ENCODE results near the gene UTS2B. TPM values are rescaled to one million over a fixed set of nuclear protein-coding genes. Genes with fewer than 3 reads are reported as not detected.

Gene UTS2B
- total RNA-seq, 1 donor from 2014 or later = 0.69 TPM

DNA sequence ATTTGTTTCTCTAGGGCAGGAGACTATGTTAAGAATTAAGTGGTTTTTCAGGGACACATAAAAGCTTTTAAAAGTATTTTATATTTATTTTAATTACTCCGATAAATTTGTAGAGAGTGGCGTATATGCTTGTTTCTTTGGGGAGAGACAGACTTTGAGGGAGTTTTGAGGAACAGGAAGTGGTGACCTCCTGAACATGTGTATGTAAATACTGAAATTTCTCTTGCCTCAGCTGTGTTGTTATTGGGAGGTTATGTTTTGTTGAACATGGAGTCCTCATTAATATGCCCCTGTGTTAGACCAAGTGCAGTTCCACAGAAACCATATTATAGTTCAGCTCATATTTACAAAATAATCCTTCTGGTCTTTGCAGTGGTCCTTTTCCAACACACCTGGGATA, 41.8 kb upstream of the UTS2B start:
- TF ChIP-seq, protein P1, sequence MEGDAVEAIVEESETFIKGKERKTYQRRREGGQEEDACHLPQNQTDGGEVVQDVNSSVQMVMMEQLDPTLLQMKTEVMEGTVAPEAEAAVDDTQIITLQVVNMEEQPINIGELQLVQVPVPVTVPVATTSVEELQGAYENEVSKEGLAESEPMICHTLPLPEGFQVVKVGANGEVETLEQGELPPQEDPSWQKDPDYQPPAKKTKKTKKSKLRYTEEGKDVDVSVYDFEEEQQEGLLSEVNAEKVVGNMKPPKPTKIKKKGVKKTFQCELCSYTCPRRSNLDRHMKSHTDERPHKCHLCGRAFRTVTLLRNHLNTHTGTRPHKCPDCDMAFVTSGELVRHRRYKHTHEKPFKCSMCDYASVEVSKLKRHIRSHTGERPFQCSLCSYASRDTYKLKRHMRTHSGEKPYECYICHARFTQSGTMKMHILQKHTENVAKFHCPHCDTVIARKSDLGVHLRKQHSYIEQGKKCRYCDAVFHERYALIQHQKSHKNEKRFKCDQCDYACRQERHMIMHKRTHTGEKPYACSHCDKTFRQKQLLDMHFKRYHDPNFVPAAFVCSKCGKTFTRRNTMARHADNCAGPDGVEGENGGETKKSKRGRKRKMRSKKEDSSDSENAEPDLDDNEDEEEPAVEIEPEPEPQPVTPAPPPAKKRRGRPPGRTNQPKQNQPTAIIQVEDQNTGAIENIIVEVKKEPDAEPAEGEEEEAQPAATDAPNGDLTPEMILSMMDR (conservative IDR thresholded peaks at IDR 0.05; ENCODE audit: low read depth, low read length) = no peak
- DNase-seq (ENCODE audit: low read depth) = no peak

GRCh38 chr3:191369616-191370010, 39.3 kb upstream of the UTS2B start:
- no peak for DNase-seq (ENCODE audit: low read depth)
- TF ChIP-seq, protein P1 (conservative IDR thresholded peaks at IDR 0.05; ENCODE audit: low read depth, low read length) = no peak

More for the DNA sequence above, 41.8 kb upstream of the UTS2B start:
- H3K4me3 ChIP-seq (ENCODE audit: low read depth, low read length) = no peak overlapping the region

DNA sequence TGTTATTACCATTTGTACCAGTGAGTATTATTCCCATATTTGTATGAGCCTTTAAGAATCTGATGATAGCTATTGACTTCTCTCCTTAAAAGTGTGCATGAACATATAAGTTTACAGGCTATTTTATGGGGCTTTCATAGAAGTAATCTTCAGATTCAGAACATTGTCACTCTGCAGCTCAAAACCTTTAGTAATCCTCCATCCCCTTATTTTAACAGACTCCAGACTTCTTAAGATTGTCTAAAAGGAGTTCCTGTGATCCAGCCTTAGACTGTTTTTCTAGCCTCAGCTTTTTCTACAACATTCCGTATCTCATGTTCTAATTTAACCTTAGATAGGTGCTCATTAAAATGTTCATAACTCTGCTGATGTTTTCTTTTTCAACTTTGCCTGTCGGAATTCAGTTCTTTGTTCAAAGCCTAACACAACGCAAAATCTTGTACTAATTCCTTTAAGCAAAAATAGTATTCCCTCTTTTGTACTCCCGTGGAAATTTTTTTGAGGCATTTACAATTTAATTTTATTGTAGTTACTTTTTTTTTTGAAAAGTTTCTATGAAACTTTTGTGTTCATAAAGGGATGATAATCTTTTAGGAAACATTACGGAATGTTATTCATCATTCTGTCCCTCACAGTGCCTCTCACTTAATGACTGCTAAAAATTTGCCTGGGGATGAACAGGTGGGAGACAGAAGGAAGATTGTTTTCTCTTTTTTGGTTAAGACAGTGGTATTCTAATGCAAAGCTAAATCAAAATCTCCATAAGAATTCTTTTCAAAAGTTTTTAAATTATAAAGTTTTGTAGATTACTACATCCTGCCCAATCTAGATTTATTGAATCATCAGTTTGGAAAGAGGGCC, 38.7 kb upstream of the UTS2B start:
- DNase-seq (ENCODE audit: low read depth) = no peak
- H3K4me3 ChIP-seq (ENCODE audit: low read depth, low read length) = no peak overlapping the region
- TF ChIP-seq, protein P1 (conservative IDR thresholded peaks at IDR 0.05; ENCODE audit: low read depth, low read length) = no peak

More at GRCh38 chr3:191369616-191370010, 39.3 kb upstream of the UTS2B start:
- no peak overlapping the region for H3K4me3 ChIP-seq (ENCODE audit: low read depth, low read length)

DNA sequence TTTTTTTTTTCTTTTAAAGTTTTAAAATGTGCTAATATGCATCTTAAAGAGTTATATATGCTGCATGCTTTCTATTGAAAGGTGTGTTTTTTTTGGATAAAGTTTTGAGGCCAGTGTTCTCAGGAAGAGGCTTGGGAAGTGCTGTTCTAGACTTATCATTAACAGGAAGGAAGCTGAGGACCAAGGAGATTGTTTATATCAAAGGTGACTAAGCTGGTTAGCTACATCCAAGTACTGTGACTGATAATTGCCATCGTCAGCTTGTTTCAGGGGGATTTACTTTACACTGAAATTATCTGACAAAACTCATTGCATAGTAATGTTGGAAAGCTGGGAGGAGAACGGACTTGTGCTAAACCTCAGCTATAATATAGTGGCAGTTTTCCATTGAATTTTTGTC, 36.3 kb upstream of the UTS2B start:
- no peak for DNase-seq (ENCODE audit: low read depth)
- no peak overlapping the region for H3K4me3 ChIP-seq (ENCODE audit: low read depth, low read length)
- TF ChIP-seq, protein P1 (conservative IDR thresholded peaks at IDR 0.05; ENCODE audit: low read depth, low read length) = no peak

DNA sequence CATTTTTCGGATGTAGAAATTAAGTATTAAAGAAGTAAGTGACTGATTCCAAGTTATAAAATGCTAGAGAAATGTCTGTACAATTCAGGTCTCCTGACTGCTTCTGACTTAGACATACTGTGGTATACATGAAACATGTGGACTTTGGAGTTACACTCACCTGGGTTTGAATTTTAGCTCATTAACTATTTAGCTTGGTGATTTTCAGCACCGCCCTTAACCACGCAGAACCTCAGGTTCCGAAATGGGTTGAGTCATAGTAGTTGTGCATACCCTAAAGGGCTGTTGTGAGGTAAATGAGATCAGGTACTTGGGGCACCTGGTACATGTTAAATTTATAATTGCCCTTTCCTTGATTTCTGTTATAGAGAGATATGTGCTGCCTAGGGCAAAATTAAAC, 32.9 kb upstream of the UTS2B start:
- no peak for DNase-seq (ENCODE audit: low read depth)
- TF ChIP-seq, protein P1 (conservative IDR thresholded peaks at IDR 0.05; ENCODE audit: low read depth, low read length) = no peak
- no peak overlapping the region for H3K4me3 ChIP-seq (ENCODE audit: low read depth, low read length)

DNA sequence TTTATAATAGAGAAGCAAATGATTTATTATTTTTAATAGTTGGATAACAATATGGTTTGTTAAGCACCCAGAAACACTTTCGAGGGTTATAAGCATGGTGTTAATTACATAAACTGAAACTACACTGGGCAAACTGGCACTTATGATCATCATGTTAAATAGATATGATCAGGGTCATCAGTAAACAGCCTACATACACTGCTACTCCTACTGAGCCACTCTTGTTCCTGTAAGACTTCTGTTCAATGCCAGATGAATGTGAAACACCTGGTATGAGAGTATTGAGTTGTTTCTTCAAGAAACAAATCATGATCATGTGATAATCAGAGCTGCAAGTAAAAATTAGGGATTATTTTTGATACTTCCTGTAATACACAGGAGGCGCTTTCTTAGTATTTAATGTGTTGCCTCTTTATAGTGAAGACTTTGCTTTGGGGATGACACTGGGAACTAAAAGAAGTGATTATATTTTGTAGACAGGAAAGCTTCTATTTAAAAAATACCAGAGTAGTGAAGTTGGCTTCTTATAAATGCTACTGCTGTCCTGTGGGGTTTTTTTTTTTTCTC, 32.3 kb upstream of the UTS2B start:
- no peak overlapping the region for H3K4me3 ChIP-seq (ENCODE audit: low read depth, low read length)
- TF ChIP-seq, protein P1 (conservative IDR thresholded peaks at IDR 0.05; ENCODE audit: low read depth, low read length) = no peak
- no peak for DNase-seq (ENCODE audit: low read depth)

Data from epithelial cell of proximal tubule (primary cell).